OCI-LY7 (cell line): Measurements from ENCODE around the gene C9orf153.

ENCODE experiments used
- CTCF ChIP-seq: fragments of 200-600 bp; sonication (generic); conservative IDR thresholded peaks from 2 replicates; pipeline ENCODE4 v1.5.1; 2014; ENCODE audit warnings: mild to moderate bottlenecking, antibody characterized with exemption, low read length, moderate library complexity, mixed read lengths
- EZH2phosphoT487 ChIP-seq: fragments of 200-600 bp; sonication (generic); IDR thresholded peaks from 2 replicates; pipeline ENCODE4 v1.6.1; 2018; ENCODE audit warnings: low read depth, borderline replicate concordance, mild to moderate bottlenecking, mixed run types, antibody characterized with exemption, low read length, moderate library complexity, mixed read lengths

GRCh38 chr9:86303316-86303975, 44.0 kb upstream of the C9orf153 start:
- TF ChIP-seq CTCF (no peak), EZH2phosphoT487 (no peak)
